ENCODE measurements around the gene CLCN3. TPM values are rescaled to one million over a fixed set of nuclear protein-coding genes. Genes with fewer than 3 reads are reported as not detected.

CLCN3 gene
- total and polyA plus RNA-seq, 2 of the 13 experiments (the other 11 are each of a cell fraction or from before 2014, with no cell fraction given) = 13.6 to 23.7 TPM

DNA sequence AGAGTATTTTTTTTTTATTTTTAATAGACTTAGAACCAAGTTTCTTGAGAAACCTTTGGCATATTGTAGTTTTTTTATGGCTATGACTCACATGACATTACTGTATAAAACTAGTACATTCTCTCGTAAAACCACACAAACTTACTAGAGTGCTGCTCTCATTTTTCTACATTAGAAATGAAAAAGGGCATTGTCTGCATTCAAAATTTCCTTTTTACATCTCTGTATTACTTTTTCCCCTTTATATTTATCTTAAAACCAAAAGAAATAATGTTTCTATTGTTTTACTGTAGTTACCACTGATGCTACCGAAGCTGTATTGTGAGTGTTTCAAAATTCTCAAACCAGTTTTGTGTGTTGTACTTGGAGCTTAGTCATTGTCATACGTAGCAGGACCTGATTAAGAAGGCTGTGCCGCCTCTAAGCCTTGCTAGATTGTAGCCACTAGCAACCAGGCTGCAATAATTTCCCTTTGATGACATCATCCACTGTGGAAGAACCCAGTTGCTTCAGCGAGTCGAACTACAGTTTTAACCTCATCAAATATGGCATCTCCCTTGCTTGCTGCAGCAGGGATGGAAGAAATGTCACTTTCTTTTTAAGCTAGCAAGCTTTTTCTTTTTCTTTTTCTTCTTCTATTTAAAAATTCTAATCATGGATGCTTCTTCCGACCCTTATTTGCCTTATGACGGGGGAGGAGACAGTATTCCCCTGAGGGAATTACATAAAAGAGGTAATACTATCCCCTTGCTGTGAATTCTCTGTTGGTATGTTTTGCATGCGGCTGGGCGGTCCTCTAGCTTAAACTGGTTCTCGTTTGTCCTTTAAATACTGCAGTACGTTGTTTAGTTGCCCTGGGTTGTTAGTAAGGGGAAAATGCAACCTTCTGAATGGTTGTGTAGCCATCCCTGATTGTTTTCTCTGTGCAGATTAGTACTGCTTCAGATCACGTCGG, 39.6 kb downstream of the CLCN3 start (continued):
- TF ChIP-seq, protein P1, sequence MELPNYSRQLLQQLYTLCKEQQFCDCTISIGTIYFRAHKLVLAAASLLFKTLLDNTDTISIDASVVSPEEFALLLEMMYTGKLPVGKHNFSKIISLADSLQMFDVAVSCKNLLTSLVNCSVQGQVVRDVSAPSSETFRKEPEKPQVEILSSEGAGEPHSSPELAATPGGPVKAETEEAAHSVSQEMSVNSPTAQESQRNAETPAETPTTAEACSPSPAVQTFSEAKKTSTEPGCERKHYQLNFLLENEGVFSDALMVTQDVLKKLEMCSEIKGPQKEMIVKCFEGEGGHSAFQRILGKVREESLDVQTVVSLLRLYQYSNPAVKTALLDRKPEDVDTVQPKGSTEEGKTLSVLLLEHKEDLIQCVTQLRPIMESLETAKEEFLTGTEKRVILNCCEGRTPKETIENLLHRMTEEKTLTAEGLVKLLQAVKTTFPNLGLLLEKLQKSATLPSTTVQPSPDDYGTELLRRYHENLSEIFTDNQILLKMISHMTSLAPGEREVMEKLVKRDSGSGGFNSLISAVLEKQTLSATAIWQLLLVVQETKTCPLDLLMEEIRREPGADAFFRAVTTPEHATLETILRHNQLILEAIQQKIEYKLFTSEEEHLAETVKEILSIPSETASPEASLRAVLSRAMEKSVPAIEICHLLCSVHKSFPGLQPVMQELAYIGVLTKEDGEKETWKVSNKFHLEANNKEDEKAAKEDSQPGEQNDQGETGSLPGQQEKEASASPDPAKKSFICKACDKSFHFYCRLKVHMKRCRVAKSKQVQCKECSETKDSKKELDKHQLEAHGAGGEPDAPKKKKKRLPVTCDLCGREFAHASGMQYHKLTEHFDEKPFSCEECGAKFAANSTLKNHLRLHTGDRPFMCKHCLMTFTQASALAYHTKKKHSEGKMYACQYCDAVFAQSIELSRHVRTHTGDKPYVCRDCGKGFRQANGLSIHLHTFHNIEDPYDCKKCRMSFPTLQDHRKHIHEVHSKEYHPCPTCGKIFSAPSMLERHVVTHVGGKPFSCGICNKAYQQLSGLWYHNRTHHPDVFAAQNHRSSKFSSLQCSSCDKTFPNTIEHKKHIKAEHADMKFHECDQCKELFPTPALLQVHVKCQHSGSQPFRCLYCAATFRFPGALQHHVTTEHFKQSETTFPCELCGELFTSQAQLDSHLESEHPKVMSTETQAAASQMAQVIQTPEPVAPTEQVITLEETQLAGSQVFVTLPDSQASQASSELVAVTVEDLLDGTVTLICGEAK (IDR thresholded peaks at IDR 0.05) = no peak
- TF ChIP-seq, protein P1 (CRISPR knock-in tag; IDR thresholded peaks at IDR 0.05) = no peak
- TF ChIP-seq, protein P2, sequence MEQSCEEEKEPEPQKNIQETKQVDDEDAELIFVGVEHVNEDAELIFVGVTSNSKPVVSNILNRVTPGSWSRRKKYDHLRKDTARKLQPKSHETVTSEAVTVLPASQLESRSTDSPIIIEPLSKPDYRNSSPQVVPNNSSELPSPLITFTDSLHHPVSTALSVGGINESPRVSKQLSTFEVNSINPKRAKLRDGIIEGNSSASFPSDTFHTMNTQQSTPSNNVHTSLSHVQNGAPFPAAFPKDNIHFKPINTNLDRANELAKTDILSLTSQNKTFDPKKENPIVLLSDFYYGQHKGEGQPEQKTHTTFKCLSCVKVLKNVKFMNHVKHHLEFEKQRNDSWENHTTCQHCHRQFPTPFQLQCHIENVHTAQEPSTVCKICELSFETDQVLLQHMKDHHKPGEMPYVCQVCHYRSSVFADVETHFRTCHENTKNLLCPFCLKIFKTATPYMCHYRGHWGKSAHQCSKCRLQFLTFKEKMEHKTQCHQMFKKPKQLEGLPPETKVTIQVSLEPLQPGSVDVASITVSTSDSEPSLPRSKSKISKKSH (CRISPR knock-in tag; IDR thresholded peaks at IDR 0.05; ENCODE audit: borderline replicate concordance) = no peak
- TF ChIP-seq, protein P3, sequence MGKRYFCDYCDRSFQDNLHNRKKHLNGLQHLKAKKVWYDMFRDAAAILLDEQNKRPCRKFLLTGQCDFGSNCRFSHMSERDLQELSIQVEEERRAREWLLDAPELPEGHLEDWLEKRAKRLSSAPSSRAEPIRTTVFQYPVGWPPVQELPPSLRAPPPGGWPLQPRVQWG (CRISPR knock-in tag; IDR thresholded peaks at IDR 0.05; ENCODE audit: borderline replicate concordance, low read depth) = no peak
- TF ChIP-seq ZNF552 (CRISPR knock-in tag; IDR thresholded peaks at IDR 0.05; ENCODE audit: borderline replicate concordance) = no peak
- TF ChIP-seq, protein P4, sequence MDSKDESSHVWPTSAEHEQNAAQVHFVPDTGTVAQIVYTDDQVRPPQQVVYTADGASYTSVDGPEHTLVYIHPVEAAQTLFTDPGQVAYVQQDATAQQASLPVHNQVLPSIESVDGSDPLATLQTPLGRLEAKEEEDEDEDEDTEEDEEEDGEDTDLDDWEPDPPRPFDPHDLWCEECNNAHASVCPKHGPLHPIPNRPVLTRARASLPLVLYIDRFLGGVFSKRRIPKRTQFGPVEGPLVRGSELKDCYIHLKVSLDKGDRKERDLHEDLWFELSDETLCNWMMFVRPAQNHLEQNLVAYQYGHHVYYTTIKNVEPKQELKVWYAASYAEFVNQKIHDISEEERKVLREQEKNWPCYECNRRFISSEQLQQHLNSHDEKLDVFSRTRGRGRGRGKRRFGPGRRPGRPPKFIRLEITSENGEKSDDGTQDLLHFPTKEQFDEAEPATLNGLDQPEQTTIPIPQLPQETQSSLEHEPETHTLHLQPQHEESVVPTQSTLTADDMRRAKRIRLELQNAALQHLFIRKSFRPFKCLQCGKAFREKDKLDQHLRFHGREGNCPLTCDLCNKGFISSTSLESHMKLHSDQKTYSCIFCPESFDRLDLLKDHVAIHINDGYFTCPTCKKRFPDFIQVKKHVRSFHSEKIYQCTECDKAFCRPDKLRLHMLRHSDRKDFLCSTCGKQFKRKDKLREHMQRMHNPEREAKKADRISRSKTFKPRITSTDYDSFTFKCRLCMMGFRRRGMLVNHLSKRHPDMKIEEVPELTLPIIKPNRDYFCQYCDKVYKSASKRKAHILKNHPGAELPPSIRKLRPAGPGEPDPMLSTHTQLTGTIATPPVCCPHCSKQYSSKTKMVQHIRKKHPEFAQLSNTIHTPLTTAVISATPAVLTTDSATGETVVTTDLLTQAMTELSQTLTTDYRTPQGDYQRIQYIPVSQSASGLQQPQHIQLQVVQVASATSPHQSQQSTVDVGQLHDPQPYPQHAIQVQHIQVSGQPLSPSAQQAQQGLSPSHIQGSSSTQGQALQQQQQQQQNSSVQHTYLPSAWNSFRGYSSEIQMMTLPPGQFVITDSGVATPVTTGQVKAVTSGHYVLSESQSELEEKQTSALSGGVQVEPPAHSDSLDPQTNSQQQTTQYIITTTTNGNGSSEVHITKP (CRISPR knock-in tag; IDR thresholded peaks at IDR 0.05; ENCODE audit: low read depth) = no peak
- no peak for TF ChIP-seq MBNL3 (CRISPR knock-in tag; conservative IDR thresholded peaks at IDR 0.05)
- TF ChIP-seq ATF7-NPFF (CRISPR knock-in tag; IDR thresholded peaks at IDR 0.05; ENCODE audit: low read depth) = no peak
- TF ChIP-seq, protein P5, sequence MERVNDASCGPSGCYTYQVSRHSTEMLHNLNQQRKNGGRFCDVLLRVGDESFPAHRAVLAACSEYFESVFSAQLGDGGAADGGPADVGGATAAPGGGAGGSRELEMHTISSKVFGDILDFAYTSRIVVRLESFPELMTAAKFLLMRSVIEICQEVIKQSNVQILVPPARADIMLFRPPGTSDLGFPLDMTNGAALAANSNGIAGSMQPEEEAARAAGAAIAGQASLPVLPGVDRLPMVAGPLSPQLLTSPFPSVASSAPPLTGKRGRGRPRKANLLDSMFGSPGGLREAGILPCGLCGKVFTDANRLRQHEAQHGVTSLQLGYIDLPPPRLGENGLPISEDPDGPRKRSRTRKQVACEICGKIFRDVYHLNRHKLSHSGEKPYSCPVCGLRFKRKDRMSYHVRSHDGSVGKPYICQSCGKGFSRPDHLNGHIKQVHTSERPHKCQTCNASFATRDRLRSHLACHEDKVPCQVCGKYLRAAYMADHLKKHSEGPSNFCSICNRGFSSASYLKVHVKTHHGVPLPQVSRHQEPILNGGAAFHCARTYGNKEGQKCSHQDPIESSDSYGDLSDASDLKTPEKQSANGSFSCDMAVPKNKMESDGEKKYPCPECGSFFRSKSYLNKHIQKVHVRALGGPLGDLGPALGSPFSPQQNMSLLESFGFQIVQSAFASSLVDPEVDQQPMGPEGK (CRISPR knock-in tag; IDR thresholded peaks at IDR 0.05) = no peak
- TF ChIP-seq ZNF224 (CRISPR knock-in tag; IDR thresholded peaks at IDR 0.05) = no peak

All from HepG2 (cell line).